MCF 10A (cell line): ENCODE measurements around the gene MYRF. TPM values are rescaled to one million over a fixed set of nuclear protein-coding genes. Genes with fewer than 3 reads are reported as not detected.

Source experiments
- BruUV-seq: library from RNA; stranded (reverse); fragments of 400-500 nt; replicated peaks from 2 replicates; lab custom pipeline; 2021; lab: Mats Ljungman, UMichigan
- CTCF ChIA-PET: fragments of 300-600 bp; sonication (Branson Sonifier 250); formaldehyde crosslinking; extraction: SDS; loops from one replicate; lab custom pipeline; 2021; ENCODE audit warnings: antibody characterized with exemption, inconsistent platforms; lab: Yijun Ruan, JAX
- POLR2A ChIA-PET: fragments of 300-600, 350-650 bp; sonication (Branson Sonifier 250); formaldehyde crosslinking; extraction: SDS; loops from one replicate; lab custom pipeline; 2020; ENCODE audit warnings: antibody characterized with exemption, inconsistent platforms; lab: Yijun Ruan, JAX
- DNase-seq: peaks from one replicate; pipeline ENCODE4 v3.0.0-alpha.2; 2018; ENCODE audit not compliant: unreplicated experiment
- H3K27ac Mint-ChIP-seq: one replicate; pipeline ENCODE4 v1.8.0; 2022; ENCODE audit warnings: mild to moderate bottlenecking, low read depth, mixed read lengths; ENCODE audit not compliant: unreplicated experiment
- H3K27me3 Mint-ChIP-seq: one replicate; pipeline ENCODE4 v1.8.0; 2022; ENCODE audit warnings: mixed read lengths; ENCODE audit not compliant: insufficient read depth, unreplicated experiment
- H3K36me3 Mint-ChIP-seq: one replicate; pipeline ENCODE4 v1.8.0; 2022; ENCODE audit warnings: mild to moderate bottlenecking, moderate library complexity, mixed read lengths; ENCODE audit not compliant: insufficient read depth, unreplicated experiment
- H3K4me1 Mint-ChIP-seq: one replicate; pipeline ENCODE4 v1.8.0; 2022; ENCODE audit warnings: mixed read lengths; ENCODE audit not compliant: insufficient read depth, unreplicated experiment
- H3K4me3 Mint-ChIP-seq: one replicate; pipeline ENCODE4 v1.8.0; 2022; ENCODE audit warnings: mild to moderate bottlenecking, moderate library complexity, mixed read lengths; ENCODE audit not compliant: unreplicated experiment
- H3K9me3 Mint-ChIP-seq: one replicate; pipeline ENCODE4 v1.8.0; 2022; ENCODE audit warnings: mixed read lengths; ENCODE audit not compliant: unreplicated experiment
- CTCF ChIP-seq: fragments of 200-600 bp; IDR thresholded peaks from one replicate; pipeline ENCODE4 v1.8.0; 2022; ENCODE audit warnings: antibody characterized with exemption, mild to moderate bottlenecking; ENCODE audit not compliant: unreplicated experiment
- intact Hi-C: fragments of 100-400 bp; cut with micrococcal nuclease; formaldehyde crosslinking; loops from 2 replicates; pipeline ENCODE4 v1.14.1; 2022
- total RNA-seq: library from RNA; stranded (reverse); gene quantifications from 2 replicates; pipeline ENCODE4 v1.2.3, GENCODE V29; 2022

Gene MYRF
- total RNA-seq, 1 experiment from 2014 or later = 0.16 TPM

GRCh38 chr11:61785837-61786402, 33.5 kb downstream of the MYRF start:
- Mint-ChIP-seq H3K4me1 (peaks cover 5% of the 10 kb centered on the region), H3K4me3 (no peak overlapping the region), H3K27me3 (no peaks in the 10 kb centered on the region), H3K9me3 (no peaks in the 10 kb centered on the region), H3K27ac (no peak overlapping the region), H3K36me3 (peaks cover 20% of the 10 kb centered on the region)
- TF ChIP-seq CTCF = no peak
- intact Hi-C loops = no loop called here
- BruUV-seq = no TSS peak
- DNase-seq = no peak
- ChIA-PET CTCF (interaction anchor here (1.5 kb wide), 1 partner anchor 11 kb away, joined by 7 read pairs; no protein-coding TSS in a partner anchor), POLR2A (no interaction called here)

- CTCF ChIA-PET = interaction anchor here (0.6 to 12.8 kb wide), 10 partner anchors 9 to 321 kb away, joined by 3 to 148 read pairs (median 6); no protein-coding TSS in a partner anchor
- Mint-ChIP-seq H3K4me1 (peaks cover 5% of the 10 kb centered on the region), H3K4me3 (no peak overlapping the region), H3K36me3 (peaks cover 20% of the 10 kb centered on the region), H3K9me3 (no peaks in the 10 kb centered on the region), H3K27ac (no peak overlapping the region), H3K27me3 (no peaks in the 10 kb centered on the region)
- peak; percentile 42 for DNase-seq
- BruUV-seq = no TSS peak
- intact Hi-C loops = no loop called here
- POLR2A ChIA-PET = no interaction called here
- no peak for TF ChIP-seq CTCF
Measured at GRCh38 chr11:61787928-61788491, 35.6 kb downstream of the MYRF start.

GRCh38 chr11:61791737-61792309, 39.4 kb downstream of the MYRF start:
- Mint-ChIP-seq H3K4me1 (peaks cover 11% of the 10 kb centered on the region), H3K36me3 (peaks cover 36% of the 10 kb centered on the region), H3K4me3 (peak overlapping the region; percentile 81), H3K27ac (peak overlapping the region; percentile 98), H3K9me3 (no peaks in the 10 kb centered on the region), H3K27me3 (no peaks in the 10 kb centered on the region)
- intact Hi-C loops = loop anchor here (1.0 kb wide), 1 partner anchor 99 kb away; the partner anchor contains the start of gene FADS3
- TF ChIP-seq CTCF = no peak
- ChIA-PET CTCF (interaction anchor here (0.6 to 12.8 kb wide), 7 partner anchors 9 to 356 kb away, joined by 3 to 148 read pairs (median 4); no protein-coding TSS in a partner anchor), POLR2A (interaction anchor here (0.9 to 4.0 kb wide), 10 partner anchors 9 to 362 kb away, joined by 3 to 26 read pairs (median 5); partner anchors contain the start of genes BEST1, CPSF7, FADS1 and FTH1)
- DNase-seq = peak; percentile 86
- BruUV-seq = TSS peak; percentile 82
